NCI-H345 (cell line): ENCODE results near the gene MRFAP1.
"Not testable (repeated sequence)": the region's sequence is repeated elsewhere in the genome, so short reads cannot be mapped to it uniquely, and the experiment has no call there.

Source experiments
- DNase-seq: peaks from one replicate; lab custom pipeline; 2025; lab: John Stamatoyannopoulos, UW

MRFAP1 gene

DNA sequence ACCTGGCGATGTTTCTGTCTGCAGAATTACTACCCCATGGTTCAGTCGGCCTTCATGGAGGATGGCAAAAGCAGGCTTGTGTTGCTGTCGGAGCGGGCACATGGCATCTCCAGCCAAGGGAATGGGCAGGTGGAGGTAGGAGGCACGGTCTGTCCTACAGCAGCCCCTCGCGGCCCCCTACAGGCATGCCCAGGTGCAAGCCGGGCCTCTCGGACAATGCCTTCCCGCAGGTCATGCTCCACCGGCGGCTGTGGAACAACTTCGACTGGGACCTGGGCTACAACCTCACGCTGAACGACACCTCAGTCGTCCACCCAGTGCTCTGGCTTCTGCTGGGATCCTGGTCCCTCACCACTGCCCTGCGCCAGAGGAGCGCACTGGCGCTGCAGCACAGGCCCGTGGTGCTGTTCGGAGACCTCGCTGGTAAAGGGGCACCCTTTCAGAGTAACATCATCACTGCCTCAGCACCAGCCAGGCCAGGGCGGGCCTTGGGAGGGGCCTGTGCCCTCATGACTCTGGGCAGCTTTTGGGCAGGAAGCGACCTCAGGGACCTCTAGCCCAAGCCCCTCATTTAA is 29.5 kb upstream of the MRFAP1 start:
- DNase-seq, result no peak

DNA sequence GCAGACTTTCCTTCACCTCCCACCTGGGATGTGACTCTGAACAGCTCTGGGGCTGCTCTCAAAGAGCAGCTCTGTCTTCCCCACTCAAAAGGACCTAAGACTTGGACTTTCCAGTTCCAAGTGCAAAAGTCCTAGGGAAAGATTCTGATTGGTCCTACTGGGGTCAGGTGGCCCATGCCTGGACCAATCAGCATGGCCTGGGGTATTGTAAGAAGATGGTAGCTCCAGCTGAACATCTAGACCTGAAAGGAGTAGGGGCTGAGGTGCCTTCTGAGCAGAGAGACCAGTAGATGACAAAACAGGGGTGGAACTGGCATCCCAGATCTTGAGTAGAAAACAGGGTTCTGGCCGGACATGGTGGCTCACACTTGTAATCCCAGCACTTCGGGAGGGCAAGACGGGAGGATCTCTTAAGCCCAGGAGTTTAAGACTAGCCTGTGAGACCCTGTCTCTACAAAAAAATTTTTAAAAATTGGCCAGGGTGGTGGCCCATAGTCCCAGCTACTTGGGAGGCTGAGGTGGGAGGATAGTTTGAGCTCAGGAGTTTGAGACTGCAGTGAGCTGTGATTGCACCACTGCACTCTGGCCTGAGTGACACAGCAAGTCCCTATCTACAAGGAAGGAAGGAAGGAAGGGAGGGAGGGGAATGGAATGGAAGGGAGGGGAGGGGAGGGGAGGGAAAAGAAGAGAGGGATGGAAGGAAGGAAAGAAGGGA is 27.4 kb upstream of the MRFAP1 start:
- no peak for DNase-seq

DNA sequence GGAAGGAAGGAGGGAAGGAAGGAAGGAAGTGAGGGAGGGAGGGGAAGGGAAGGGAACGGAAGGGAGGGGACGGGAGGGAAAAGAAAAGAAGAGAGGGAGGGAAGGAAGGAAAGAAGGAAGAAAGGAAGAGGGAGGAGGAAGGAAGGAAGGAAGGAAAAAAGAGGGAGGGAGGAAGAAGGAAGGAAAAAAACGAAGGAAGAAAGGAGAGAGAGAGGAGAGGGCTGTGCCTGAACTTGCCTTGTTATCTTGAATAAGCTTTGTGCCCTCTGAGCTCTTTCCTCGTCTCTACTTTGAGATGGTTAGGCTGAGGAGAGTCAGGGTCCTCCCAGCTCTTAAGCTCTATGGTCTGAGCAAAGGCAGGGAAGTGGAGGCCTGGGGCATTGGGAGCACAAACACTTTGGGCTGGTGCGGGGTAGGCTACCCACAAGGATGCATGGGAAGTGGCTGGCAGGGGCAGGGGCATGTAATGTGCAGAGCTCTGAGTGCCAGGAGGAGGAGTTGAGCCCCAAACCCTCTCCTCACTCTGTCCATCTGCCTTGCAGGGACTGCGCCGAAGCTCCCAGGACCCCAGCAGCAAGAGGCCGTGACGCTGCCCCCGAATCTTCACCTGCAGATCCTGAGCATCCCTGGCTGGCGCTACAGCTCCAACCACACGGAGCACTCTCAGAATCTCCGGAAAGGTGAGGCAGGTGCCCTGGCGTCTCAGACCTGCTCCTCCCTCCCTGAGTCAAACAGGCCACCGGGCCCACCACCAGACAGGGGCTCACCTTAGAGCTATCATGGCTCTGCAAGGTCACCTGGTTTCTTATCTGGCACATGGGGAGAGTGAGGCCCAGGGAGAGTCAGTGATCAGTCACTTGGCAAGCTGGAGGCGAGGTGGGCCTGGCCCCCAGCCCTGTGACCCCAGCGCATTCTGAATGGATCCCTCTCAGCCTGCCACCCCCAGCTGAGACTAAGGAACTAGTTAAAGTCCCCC is 26.5 kb upstream of the MRFAP1 start:
- DNase-seq, result no peak

DNA sequence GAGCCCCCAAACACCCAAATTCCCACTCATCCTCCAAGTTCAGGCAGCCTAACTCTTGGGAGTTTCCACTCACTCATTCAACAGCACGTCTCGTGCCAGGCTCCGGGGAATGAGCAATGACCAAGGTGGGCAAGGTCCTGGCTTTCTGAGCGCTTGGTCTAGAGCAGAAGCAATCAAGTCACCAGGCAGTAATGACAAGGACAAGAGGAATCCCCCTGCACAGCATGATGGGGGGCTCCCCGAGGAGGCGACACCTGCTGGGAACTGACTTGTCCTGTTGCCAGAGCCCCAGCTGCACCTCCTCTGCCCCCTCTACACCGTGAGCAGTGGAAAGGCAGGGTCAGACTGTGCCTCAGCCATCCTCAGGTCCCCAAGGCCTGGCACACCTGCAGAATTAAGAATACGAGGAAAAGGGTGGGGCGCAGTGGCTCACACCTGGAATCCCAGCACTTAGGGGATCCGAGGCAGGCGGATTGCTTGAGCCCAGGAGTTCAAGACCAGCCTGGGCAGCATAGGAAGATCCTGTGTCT is 25.7 kb upstream of the MRFAP1 start:
- DNase-seq, result no peak

DNA sequence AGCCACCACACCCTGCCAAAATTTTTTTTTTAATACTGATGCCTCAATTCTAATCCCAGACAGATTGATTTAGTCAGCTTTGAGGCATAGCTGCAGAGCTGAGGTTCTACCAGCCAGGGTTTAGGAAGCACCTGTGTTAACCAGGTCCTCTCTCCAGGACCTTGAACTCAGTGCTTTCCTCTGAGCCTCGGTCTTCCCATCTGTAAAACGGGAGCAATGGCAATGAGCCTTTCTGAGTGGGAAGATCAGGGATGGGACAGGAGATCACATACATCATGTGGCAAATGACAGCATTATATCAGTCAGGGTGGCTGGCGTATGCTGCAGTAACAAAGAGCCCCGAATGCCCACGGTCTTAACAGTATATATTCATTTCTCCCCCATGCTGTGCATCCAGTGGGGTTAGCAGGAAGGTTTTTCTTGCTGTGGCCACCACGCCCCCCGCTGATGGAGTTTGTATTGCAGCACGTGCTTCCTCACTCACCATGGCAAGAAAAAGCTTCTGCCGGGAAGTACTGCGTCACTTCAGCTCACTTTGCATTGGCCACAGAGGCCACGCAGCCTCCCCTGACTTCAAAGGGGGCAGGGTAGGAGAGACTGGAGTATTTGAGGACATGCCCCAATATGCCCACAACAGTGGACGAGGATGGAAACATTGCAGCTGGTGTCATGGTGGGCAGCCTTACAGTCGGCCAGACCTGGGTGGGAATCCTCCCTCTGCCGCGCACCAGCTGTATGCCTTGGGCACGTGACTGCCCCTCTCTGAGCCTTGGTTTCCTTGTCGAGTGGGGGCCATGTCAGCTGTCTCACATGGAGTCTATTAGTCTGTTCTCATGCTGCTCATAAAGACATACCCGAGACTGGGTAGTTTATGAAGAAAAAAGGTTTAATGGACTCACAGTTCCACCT is 24.1 kb upstream of the MRFAP1 start:
- DNase-seq, result no peak

DNA sequence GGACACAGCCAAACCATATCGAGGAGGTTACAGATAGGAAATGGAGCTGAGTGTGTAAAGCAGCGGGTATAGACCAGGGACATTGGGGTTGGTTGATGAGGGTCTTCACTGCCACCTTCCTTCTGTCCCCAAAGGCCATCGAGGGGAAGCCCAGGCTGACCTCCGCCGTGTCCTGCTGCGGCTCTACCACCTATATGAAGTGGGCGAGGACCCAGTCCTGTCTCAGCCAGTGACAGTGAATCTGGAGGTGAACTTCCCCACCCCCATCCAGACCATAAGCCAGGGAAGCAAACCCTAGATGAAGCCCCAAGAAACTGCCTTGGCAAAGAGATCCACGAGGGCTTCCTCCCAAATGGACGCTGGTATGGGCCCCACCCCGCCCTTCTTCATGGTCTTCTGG is 23.2 kb upstream of the MRFAP1 start:
- no peak for DNase-seq

DNA sequence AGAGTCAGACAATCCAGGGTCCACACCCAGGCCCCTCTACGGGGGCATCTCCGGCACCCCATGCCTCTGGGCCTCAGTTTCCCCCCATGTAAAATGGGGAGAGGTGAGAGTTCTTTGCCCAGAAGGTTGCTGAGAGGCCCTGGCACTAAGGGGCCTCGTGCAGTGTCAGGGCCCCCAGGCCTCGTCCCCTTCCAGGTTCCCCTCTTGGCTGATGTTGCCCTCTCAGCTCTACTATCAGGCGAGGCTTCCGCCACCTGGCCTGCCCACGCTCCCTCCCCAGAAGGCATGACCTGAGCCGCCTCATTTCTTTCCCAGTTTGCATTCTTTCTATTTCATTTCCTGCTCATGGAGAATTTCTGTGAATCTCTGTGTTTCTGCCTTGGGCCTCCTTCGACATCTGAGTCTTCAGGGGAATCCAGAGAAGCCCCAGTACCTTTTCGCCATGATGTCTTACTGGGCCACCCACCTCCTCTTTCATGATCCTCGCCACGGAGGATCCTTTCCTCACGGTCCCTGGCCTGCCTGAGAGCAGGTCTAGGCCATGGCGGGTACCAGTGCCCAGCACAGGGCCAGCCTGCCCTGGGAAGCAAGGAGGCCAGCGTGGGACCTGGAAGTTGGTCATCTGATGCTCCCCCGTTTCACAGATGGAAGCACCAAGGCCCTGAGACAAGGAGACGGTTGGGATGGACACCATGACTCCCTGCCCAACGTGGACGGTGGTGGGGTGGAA is 21.9 kb upstream of the MRFAP1 start:
- no peak for DNase-seq

DNA sequence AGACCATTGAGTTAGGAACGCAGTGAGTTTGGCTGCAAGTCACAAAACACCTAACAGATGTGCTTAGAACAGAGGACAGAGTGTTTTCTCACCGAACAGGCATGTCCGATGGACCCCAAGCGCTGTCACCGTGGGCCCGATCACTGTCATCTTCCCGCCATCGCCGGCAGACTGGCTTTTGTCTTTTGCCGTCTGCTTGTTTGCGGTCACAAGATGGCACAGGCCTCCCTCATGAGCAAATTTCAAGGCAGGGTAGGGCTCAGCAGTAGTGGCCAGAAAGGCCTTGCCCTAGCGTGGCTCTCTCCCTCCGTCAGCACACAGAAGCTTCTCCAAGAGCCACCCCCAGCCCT is 21.4 kb upstream of the MRFAP1 start:
- DNase-seq, result no peak

DNA sequence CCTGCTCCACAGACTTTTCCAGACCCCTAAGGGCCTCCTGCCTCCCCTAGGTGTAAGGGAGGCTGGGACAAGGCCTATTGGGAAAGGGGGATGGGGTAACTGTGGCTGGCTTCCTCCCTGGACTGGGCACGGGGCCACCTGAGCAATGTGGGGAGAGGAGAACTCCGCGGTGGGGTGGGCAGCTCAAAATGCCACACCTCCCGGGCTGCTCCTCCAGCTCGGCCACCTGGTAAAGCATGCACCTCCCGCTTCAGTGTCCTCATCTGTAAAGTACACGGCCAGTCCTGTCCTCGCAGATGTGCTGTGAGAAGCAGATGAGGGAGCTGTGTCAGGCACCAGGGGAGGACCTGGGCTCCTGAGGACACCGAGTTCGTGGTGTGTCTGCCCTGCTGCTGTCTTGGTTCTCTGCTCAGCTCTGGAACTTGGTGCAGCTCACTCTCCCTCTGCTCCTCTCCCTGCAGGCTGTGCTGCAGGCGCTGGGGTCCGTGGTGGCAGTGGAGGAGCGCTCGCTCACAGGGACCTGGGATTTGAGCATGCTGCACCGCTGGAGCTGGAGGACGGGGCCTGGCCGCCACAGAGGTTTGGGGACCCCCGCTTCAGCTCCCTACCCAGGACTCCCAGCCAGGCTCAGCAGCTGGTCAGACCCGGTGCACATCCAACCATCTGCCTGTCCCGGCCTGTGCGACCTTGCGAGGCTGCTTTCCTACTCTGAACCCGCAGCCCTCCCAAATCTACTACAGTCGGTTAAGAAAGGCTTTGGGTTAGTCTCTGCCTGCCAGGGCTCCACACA is 20.8 kb upstream of the MRFAP1 start:
- no peak for DNase-seq

DNA sequence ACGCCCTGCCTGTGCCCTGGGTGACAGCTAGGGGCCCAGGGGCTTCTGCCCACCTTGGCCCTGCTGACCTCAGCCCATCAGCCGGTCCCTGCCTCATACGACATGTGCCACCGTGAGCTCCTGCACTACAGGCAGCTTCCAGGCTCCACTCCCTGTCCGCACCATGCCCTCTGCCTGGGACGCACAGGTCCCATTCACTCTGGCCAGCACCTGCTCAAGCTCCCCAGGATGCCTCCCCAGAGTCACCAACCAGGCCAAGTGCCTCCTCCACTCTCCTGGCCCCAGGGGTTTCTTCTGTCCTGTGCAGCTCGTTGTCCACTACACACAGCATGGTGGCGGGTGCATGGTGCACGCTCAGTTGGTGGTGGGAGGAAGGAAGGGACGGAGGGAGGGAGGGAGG is 20.2 kb upstream of the MRFAP1 start:
- DNase-seq, result no peak

DNA sequence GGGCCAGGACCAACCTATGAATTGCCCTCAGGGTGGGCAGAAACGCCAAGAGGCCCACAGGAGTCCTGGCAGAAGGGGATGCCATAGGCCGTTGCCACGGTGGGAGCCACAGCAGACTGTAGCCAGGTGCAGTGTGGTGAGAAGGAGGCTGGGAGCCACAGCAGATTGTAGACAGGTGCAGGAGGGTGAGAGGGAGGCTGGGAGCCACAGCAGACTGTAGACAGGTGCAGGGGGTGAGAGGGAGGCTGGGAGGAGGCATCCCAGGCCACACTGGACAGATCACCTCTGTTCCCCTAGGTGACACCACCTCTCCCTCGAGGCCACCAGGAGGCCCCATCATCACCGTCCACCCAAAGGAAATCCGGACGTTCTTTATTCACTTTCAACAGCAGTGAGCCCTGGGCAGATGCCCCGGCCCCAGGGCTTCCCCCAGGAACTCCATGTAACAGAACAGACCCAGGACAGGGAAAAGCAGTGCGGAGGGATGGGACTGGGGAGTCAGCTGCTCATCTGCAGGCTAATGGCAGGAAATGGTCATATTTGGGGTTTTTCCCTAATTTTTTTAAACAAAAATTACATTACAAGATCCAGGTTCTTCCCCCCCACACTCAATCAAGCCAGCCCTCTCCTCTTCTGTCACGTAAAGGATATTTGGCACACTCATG is 19.5 kb upstream of the MRFAP1 start:
- DNase-seq, result no peak

DNA sequence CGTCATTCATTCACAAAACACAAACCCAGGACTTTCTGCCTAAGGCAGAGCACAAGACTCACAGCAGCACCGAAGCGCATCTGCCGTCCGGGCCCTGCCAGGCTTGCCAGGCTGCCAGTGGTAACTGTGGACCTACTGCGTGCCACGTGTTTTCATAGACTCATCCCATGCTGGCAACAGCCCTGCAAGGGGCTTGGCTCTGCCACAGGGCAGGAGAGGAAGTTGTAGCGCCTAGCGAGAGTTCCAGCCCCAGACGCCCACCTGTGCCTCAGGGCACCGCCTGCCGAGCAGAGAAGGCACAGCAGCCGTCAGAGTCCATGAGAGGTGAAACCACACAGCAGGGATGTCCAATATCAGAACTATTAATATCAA is 18.9 kb upstream of the MRFAP1 start:
- DNase-seq, result no peak

DNA sequence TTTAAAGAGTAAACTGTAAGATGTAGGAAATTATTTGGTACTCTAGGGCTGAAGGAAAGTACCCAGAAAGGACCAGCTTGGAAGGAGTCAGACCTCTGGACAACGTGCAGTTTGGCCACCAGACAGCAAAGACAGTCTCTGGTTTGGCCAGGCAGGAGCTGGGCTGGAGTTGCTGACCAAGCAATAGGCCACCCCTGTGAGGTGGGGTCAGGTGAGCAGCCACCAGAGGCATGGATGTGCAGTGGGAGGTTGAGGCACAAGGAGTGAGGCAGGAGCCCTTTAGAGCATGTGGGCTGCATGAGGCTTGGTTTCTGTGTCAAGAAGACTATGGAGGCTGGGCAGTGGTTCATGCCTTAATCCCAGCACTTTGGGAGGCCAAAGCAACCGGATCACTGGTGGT is 17.7 kb upstream of the MRFAP1 start:
- no peak for DNase-seq

DNA sequence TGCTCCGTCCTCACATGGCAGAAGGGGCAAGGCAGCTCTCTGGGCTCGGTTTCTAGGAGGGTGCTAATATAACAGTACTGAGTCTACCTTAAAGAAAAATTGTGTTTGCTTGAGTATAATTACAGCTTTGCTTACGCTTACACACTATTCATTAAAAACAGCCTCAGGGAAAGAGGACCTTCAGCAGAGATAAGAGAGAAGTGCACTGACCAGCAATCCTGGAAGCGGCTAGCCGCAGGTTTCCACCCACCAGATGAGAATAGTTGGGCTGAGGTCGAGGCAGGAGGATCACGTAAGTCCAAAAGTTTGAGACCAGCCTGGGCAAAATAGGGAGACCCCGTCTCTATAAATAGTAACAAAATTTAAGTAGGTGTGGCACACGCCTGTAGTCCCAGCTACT is 15.2 kb upstream of the MRFAP1 start:
- DNase-seq, result no peak

DNA sequence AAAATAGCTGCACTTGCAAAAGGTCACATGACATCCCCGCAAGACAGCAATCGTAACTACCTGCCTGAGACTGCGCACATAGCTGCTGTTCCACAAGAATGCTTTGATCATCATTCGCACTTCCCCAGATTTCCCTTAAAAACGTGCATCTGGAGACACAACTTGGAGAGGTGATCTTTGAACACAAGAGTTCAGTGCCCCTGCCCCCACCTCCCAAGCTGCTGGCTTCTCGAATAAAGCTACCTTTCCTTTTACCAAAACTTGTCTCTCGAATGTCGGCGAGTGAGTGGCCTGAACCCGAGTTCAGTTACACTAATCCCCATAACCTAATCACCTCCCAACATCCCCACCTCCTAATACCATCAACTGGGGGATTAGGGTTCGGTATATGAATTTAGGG is 14.4 kb upstream of the MRFAP1 start:
- no peak for DNase-seq

DNA sequence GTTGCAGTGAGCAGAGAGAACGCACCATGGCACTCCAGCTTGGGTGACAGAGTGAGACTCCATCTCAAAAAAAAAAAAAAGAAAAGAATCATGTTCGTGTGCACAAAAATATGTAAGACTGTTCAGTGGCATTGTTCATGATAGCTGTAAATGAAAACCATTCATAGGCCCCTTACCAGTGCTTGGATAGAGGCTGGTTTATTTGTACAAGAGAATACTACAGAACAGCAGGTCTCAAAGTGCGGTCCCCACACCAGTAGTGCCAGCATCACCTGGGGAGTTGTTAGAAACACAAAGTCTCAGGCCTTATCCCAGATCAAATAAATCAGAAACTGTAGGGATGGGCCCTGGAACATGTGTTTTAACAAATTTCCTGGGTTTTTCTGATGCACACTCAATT is 12.7 kb upstream of the MRFAP1 start:
- DNase-seq, result no peak

DNA sequence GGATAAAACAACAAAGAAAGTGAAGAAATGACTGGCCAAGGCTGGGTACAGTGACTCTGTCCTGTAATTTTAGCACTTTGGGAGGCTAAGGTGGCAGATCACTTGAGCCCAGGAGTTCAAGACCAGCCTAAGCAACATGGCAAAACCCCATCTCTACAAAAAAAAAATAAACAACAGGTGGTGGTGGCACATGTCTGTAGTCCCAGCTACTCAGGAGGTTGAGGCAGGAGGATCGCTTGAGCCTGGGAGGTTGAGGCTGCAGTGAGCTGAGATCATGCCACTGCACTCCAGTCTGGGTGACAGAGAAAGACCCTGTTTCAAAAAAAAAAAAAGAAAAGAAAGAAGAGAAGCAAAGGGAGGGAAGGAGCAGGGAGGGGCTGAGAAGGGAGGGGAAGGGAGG is 12.0 kb upstream of the MRFAP1 start:
- not testable (repeated sequence) for DNase-seq

DNA sequence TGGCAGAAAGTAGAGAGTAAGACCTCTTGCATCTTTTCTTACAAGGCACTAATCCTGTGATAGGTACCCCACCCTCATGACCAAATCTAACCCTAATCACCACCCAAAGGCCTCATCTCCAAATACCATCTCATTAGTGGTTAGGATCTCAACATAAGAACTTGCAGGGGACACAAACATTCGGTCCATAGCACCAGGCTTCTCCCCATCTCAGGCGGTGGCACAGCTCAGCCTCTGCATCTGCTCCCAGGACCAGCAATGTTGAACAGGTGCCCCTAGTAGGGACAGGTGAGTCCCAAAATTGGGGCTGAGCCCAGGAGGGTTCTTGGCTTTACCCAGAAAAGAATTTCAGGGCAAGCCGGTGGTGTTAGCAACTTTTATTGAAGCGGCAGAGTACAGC is 8.4 kb upstream of the MRFAP1 start:
- DNase-seq, result no peak

DNA sequence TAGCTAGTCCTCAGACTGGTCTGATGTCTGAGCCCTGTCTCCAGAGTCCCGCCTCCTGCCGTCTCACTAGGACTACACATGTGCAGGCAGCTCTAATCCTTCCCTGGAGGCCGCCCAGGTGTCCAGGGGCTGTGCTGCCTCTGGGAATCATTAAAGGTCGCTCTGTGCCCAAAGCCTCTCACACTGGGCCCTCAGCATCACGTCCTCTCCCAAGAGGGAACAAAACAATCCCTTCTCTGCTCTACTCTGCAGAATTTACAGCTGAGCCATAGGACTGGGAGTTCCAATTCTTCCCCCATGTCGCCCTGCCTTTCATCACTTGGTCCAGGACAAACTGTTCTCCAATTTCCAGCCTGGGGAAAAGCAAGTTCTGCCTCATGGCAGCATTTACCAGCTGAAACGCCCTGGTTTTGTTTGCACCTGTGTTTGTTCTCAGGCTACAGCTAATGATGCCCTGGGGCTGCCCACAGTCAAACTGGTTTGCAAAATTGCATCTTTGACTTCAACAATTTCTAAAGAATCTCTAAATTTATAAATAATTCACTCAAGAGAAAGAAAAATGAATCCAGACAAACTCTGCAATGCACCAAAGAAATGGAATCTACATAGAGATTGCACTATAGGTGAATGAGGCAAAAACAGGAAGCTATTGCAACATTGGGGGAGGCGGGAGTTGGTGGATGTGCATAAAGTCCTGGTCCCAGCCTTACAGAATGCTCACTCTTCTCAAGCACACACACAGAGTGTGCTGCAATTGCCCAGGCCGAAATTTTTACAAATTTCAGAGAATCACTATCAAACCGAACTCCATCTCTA is 7.2 kb upstream of the MRFAP1 start:
- DNase-seq, result peak; percentile 53
